B cell (primary cell): ENCODE data around the gene KRTAP21-1.

Experiments
- CTCF ChIP-seq: fragments of 200-600 bp; IDR thresholded peaks from one replicate; pipeline ENCODE4 v1.8.0; 2022; ENCODE audit warnings: antibody characterized with exemption, mild to moderate bottlenecking
- EZH2 ChIP-seq: IDR thresholded peaks from 2 replicates; pipeline ENCODE4 v1.6.1; 2012; ENCODE audit warnings: borderline replicate concordance, low read depth, mild to moderate bottlenecking, moderate library complexity, low read length; ENCODE audit not compliant: insufficient read depth, poor library complexity, severe bottlenecking

GRCh38 chr21:30718239-30718909 is 36.9 kb downstream of the KRTAP21-1 start, which contains the start of gene KRTAP21-3:
- TF ChIP-seq CTCF (no peak), EZH2 (no peak)
